Measurements from ENCODE around the gene IGFBP5. TPM values are rescaled to one million over a fixed set of nuclear protein-coding genes. Genes with fewer than 3 reads are reported as not detected.

Gene IGFBP5
- total and polyA plus RNA-seq, 4 donors = 2.3 to 43.4 (median 14.4) TPM

DNA sequence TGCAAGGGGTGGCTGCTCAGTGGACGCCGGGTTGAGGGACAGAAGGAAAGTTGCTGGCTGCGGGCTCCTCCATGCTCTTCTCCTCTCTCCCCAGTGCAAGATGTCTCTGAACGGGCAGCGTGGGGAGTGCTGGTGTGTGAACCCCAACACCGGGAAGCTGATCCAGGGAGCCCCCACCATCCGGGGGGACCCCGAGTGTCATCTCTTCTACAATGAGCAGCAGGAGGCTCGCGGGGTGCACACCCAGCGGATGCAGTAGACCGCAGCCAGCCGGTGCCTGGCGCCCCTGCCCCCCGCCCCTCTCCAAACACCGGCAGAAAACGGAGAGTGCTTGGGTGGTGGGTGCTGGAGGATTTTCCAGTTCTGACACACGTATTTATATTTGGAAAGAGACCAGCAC lies 31.5 kb downstream of the IGFBP5 start:
- Histone ChIP-seq H3K9ac (ENCODE audit: low read depth in 1 of 2, low read length in 2 of 2) (no peak overlapping the region), H3K27me3 (ENCODE audit: control insufficient read depth in 4 of 4, insufficient read depth in 4 of 4, low read length in 3 of 4) (no peaks in the 10 kb centered on the region), H3K4me3 (ENCODE audit: low read depth in 1 of 3, low read length in 3 of 3) (no peak overlapping the region), H3K27ac (ENCODE audit: low read depth in 1 of 2, low read length in 2 of 2) (no peak overlapping the region), H3K9me3 (ENCODE audit: control insufficient read depth in 4 of 4, low read length in 3 of 4) (no peaks in the 10 kb centered on the region), H3K36me3 (ENCODE audit: control insufficient read depth in 4 of 4, insufficient read depth in 3 of 4, low read depth in 1 of 4, low read length in 3 of 4) (peaks cover 0 to 8% (median 6%) of the 10 kb centered on the region in 4 donors), H3K4me1 (ENCODE audit: control insufficient read depth in 4 of 4, insufficient read depth in 4 of 4, low read length in 3 of 4) (peaks cover 0 to 18% (median 12%) of the 10 kb centered on the region in 4 donors)
- no peak for DNase-seq (ENCODE audit: low spot score)
- TF ChIP-seq, protein P1, sequence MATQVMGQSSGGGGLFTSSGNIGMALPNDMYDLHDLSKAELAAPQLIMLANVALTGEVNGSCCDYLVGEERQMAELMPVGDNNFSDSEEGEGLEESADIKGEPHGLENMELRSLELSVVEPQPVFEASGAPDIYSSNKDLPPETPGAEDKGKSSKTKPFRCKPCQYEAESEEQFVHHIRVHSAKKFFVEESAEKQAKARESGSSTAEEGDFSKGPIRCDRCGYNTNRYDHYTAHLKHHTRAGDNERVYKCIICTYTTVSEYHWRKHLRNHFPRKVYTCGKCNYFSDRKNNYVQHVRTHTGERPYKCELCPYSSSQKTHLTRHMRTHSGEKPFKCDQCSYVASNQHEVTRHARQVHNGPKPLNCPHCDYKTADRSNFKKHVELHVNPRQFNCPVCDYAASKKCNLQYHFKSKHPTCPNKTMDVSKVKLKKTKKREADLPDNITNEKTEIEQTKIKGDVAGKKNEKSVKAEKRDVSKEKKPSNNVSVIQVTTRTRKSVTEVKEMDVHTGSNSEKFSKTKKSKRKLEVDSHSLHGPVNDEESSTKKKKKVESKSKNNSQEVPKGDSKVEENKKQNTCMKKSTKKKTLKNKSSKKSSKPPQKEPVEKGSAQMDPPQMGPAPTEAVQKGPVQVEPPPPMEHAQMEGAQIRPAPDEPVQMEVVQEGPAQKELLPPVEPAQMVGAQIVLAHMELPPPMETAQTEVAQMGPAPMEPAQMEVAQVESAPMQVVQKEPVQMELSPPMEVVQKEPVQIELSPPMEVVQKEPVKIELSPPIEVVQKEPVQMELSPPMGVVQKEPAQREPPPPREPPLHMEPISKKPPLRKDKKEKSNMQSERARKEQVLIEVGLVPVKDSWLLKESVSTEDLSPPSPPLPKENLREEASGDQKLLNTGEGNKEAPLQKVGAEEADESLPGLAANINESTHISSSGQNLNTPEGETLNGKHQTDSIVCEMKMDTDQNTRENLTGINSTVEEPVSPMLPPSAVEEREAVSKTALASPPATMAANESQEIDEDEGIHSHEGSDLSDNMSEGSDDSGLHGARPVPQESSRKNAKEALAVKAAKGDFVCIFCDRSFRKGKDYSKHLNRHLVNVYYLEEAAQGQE (IDR thresholded peaks at IDR 0.05) = no peak
- TF ChIP-seq, protein P2, sequence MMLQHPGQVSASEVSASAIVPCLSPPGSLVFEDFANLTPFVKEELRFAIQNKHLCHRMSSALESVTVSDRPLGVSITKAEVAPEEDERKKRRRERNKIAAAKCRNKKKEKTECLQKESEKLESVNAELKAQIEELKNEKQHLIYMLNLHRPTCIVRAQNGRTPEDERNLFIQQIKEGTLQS (IDR thresholded peaks at IDR 0.05) = no peak
- TF ChIP-seq, protein P3, sequence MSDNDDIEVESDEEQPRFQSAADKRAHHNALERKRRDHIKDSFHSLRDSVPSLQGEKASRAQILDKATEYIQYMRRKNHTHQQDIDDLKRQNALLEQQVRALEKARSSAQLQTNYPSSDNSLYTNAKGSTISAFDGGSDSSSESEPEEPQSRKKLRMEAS (IDR thresholded peaks at IDR 0.05) = no peak
- TF ChIP-seq TAF1 (conservative IDR thresholded peaks at IDR 0.05) (no peak), YY1 (IDR thresholded peaks at IDR 0.05) (no peak), FOXA1 (IDR thresholded peaks at IDR 0.05) (no peak), FOXA2 (IDR thresholded peaks at IDR 0.05) (no peak), NR2F2 (IDR thresholded peaks at IDR 0.05) (no peak), JUND (IDR thresholded peaks at IDR 0.05) (no peak), HNF4A (conservative IDR thresholded peaks at IDR 0.05) (no peak), RAD21 (IDR thresholded peaks at IDR 0.05) (no peak), HNF4G (IDR thresholded peaks at IDR 0.05) (no peak), SP1 (IDR thresholded peaks at IDR 0.05) (no peak)
- TF ChIP-seq, protein P4, sequence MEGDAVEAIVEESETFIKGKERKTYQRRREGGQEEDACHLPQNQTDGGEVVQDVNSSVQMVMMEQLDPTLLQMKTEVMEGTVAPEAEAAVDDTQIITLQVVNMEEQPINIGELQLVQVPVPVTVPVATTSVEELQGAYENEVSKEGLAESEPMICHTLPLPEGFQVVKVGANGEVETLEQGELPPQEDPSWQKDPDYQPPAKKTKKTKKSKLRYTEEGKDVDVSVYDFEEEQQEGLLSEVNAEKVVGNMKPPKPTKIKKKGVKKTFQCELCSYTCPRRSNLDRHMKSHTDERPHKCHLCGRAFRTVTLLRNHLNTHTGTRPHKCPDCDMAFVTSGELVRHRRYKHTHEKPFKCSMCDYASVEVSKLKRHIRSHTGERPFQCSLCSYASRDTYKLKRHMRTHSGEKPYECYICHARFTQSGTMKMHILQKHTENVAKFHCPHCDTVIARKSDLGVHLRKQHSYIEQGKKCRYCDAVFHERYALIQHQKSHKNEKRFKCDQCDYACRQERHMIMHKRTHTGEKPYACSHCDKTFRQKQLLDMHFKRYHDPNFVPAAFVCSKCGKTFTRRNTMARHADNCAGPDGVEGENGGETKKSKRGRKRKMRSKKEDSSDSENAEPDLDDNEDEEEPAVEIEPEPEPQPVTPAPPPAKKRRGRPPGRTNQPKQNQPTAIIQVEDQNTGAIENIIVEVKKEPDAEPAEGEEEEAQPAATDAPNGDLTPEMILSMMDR (IDR thresholded peaks at IDR 0.05; ENCODE audit: low read depth, low read length, missing input control) = no peak
- 96% methylated on average over 18 of the region's 18 CpGs for WGBS

DNA sequence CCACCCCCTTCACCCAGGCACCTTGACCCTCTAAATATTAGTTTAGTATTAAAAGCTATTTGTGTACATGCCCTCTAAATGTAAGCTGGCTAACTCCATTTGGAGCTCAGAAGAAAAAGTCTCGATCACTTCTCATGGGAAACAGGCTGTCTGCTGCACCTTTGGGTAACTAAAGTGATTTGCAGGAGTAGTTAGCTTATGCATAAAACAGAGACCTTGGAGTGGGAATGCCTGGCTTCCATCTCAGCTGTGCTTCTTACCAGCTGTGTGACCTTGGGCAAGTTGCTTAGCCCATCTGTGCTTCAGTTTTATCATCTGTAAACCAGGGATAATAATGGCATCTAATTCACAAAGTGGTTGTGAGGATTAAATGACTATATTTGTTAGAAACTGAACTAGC lies 32.2 kb downstream of the IGFBP5 start:
- no peak overlapping the region for H3K27ac ChIP-seq (ENCODE audit: low read depth in 1 of 2, low read length in 2 of 2)
- no peak overlapping the region for H3K4me3 ChIP-seq (ENCODE audit: low read depth in 1 of 3, low read length in 3 of 3)
- 92% methylated on average over 1 of the region's 1 CpG for WGBS
- TF ChIP-seq GABPA (IDR thresholded peaks at IDR 0.05 in 1 of 2, conservative IDR thresholded peaks at IDR 0.05 in 1 of 2) (no peak), HNF4G (IDR thresholded peaks at IDR 0.05) (no peak), RXRA (IDR thresholded peaks at IDR 0.05) (no peak)
- no peaks in the 10 kb centered on the region for H3K27me3 ChIP-seq (ENCODE audit: control insufficient read depth in 4 of 4, insufficient read depth in 4 of 4, low read length in 3 of 4)
- peaks cover 0 to 8% (median 6%) of the 10 kb centered on the region in 4 donors for H3K36me3 ChIP-seq (ENCODE audit: control insufficient read depth in 4 of 4, insufficient read depth in 3 of 4, low read depth in 1 of 4, low read length in 3 of 4)
- H3K9me3 ChIP-seq (ENCODE audit: control insufficient read depth in 4 of 4, low read length in 3 of 4) = no peaks in the 10 kb centered on the region
- no peak overlapping the region for H3K9ac ChIP-seq (ENCODE audit: low read depth in 1 of 2, low read length in 2 of 2)
- no peak for DNase-seq (ENCODE audit: low spot score)
- peaks cover 0 to 18% (median 12%) of the 10 kb centered on the region in 4 donors for H3K4me1 ChIP-seq (ENCODE audit: control insufficient read depth in 4 of 4, insufficient read depth in 4 of 4, low read length in 3 of 4)
